ENCODE results near the gene LRMDA.

GRCh38 chr10:75532253-75532924 is 101.0 kb downstream of the LRMDA start:
- no peak for TF ChIP-seq CTCF (IDR thresholded peaks at IDR 0.05)
- no peak for TF ChIP-seq POLR2A (IDR thresholded peaks at IDR 0.05)
